DMS53 (cell line): ENCODE results near the gene RB1.
A peak's percentile ranks its signal among the peaks of the same experiment; 100 is the strongest.
"Not testable (repeated sequence)": the region's sequence is repeated elsewhere in the genome, so short reads cannot be mapped to it uniquely, and the experiment has no call there.

ENCODE experiments used
- DNase-seq: peaks from one replicate; lab custom pipeline; 2025; lab: John Stamatoyannopoulos, UW

Gene RB1

GRCh38 chr13:48297131-48297786 lies 6.3 kb upstream of the RB1 start:
- no peak for DNase-seq

GRCh38 chr13:48299591-48299990 lies 4.0 kb upstream of the RB1 start:
- no peak for DNase-seq

- DNase-seq: peak; percentile 56
Observed at GRCh38 chr13:48302871-48303358, 636 bp upstream of the RB1 start.

GRCh38 chr13:48304143-48304876 lies 759 bp downstream of the RB1 start:
- peak; percentile 33 for DNase-seq

- no peak for DNase-seq
Observed at GRCh38 chr13:48311223-48311622, 7.7 kb downstream of the RB1 start.

- no peak for DNase-seq
Observed at GRCh38 chr13:48315969-48316650, 12.6 kb downstream of the RB1 start.

- DNase-seq: no peak
Observed at GRCh38 chr13:48316826-48317510, 13.4 kb downstream of the RB1 start.

GRCh38 chr13:48317511-48318376 lies 14.2 kb downstream of the RB1 start:
- DNase-seq: no peak

GRCh38 chr13:48318377-48318811 lies 14.8 kb downstream of the RB1 start:
- no peak for DNase-seq

GRCh38 chr13:48318821-48319511 lies 15.4 kb downstream of the RB1 start:
- no peak for DNase-seq

GRCh38 chr13:48319531-48320398 lies 16.2 kb downstream of the RB1 start:
- no peak for DNase-seq

GRCh38 chr13:48320399-48320790 lies 16.8 kb downstream of the RB1 start:
- DNase-seq: no peak

GRCh38 chr13:48320891-48321510 lies 17.4 kb downstream of the RB1 start:
- no peak for DNase-seq

GRCh38 chr13:48322294-48322693 lies 18.7 kb downstream of the RB1 start:
- no peak for DNase-seq

- DNase-seq: no peak
Observed at GRCh38 chr13:48333976-48334375, 30.4 kb downstream of the RB1 start.

GRCh38 chr13:48334534-48335127 lies 31.1 kb downstream of the RB1 start:
- DNase-seq: peak; percentile 45

- DNase-seq: not testable (repeated sequence)
Observed at GRCh38 chr13:48339198-48339597, 35.6 kb downstream of the RB1 start.

- no peak for DNase-seq
Observed at GRCh38 chr13:48344264-48344663, 40.7 kb downstream of the RB1 start.

- DNase-seq: no peak
Observed at GRCh38 chr13:48346583-48346982, 43.0 kb downstream of the RB1 start.
